ENCODE data around the gene PYCR2.
"Not testable (repeated sequence)": the region's sequence is repeated elsewhere in the genome, so short reads cannot be mapped to it uniquely, and the experiment has no call there.

The PYCR2 gene

GRCh38 chr1:225888898-225889601 lies 35.0 kb downstream of the PYCR2 start, which contains the start of gene LEFTY1:
TSS of gene LEFTY1 (minus strand) at chr1:225889146. CDS start at chr1:225889066, 80 bp downstream.
- DNase-seq = no peak

- DNase-seq = no peak
Observed at GRCh38 chr1:225888289-225888897, 35.7 kb downstream of the PYCR2 start.

GRCh38 chr1:225887554-225888288 lies 36.3 kb downstream of the PYCR2 start:
- not testable (repeated sequence) for DNase-seq

GRCh38 chr1:225887030-225887314 lies 37.1 kb downstream of the PYCR2 start:
- DNase-seq = no peak

DNA sequence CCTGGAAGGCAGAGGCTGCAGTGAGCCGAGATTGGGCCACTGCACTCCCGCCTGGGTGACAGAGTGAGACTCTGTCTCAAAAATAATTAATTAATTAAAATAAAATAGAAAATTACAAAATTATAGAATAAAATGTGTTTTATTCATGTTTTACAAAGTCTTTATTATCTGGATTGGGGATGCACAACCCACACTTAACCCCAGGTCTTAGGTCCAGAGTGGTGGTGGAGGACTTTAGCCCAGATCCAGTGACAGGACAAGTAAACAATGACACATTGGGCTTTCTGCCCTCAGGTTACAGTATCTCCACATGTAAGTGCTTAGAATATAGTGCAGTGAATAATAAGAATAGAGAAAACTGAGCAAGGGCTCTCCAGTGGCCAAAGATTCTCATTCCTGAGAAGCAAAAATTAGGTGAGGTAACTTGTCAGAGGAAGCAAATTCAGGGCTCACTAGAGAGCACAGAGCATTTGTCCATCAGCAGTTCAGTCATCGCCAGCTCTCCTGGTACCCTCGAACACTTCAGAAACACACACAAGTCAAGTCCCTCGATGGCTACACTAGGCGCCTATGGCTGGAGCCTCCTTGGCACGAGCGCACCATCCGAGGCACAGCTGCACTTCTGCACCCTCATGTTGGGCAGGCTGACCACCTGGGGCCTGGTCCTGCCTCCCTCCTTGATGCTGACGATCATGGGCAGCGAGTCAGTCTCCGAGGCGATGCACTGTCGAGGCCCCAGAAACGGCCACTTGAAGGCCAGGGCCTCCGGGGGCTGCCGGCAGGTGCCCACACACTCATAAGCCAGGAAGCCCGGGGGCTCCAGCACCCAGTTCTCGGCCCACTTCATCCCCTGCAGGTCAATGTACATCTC lies 37.7 kb downstream of the PYCR2 start:
- no peak for DNase-seq

GRCh38 chr1:225885336-225885735 lies 38.7 kb downstream of the PYCR2 start:
- DNase-seq = no peak

DNA sequence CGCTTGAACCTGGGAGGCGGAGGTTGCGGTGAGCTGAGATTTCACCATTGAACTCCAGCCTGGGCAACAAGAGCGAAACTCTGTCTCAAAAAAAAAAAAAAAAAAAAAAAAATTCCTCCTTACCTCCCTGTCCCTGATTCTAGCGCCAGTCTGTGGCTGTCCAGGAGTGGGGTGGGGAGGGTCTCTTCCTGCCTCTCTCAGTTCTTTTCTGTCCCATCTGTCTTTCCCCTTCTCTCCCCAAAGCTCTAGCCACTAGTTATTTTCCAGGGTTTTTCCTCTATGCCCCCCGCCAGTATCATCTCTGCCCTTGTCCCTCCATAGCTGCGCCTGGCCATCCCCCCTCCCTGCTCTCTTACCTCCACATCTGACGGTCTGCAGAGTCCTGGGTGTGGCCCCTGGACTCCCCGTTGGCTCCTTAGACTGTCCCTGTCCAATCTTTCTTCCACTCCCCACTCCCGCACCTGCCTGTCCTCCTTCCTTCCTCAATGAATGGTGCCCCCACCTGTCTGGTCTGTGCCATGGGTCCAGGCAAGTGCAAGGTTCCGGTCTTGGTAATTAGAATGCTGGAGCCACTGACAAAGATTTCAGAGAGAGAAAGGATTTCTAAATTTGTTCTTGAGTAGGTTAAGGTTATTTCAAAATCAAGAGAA lies 40.3 kb downstream of the PYCR2 start:
- no peak for DNase-seq

- DNase-seq = peak; percentile 27
Observed at GRCh38 chr1:225882694-225883615, 41.1 kb downstream of the PYCR2 start.

DNA sequence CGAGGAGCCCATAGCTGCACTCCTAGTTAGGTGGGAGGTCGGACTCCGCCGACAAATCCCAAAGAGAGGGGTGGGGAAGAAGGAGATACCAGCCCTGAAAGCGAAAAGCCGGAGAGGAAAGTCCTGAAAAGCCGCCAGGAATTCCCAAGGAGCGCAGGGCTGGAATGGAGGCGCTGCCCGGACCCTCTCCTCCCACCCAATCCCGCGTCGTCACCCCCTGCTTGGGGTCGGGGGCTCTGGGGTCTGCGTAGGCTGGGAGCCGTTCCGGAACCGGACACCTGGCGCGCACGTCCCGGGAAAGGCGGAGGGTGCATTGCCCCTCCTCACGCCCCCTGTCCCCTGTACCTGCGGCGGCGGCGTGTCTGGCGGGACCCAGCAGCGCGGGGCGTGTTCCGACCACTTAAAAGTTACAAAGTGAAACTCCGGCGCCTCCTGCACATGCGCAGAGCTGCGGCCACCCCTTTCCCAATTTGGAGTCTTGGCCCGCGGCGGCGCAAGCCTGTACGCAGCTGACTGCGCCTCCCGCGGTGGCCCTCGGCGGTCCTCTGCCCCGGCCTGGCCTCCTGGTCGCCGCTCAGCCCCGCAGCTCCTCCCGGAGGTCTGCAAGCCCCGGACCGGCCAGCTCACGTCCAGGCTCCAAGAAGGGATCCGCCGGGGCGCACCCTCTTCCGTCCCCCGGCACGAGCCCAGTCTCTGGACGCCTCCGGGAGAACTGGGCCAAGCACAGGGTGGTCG lies 41.9 kb downstream of the PYCR2 start, which contains the start of gene TMEM63A:
TSS of gene TMEM63A (minus strand) at position 422 of the 735 bp plus-strand sequence. CDS start 4,800 bp downstream, outside the sequence.
- peak; percentile 49 for DNase-seq

DNA sequence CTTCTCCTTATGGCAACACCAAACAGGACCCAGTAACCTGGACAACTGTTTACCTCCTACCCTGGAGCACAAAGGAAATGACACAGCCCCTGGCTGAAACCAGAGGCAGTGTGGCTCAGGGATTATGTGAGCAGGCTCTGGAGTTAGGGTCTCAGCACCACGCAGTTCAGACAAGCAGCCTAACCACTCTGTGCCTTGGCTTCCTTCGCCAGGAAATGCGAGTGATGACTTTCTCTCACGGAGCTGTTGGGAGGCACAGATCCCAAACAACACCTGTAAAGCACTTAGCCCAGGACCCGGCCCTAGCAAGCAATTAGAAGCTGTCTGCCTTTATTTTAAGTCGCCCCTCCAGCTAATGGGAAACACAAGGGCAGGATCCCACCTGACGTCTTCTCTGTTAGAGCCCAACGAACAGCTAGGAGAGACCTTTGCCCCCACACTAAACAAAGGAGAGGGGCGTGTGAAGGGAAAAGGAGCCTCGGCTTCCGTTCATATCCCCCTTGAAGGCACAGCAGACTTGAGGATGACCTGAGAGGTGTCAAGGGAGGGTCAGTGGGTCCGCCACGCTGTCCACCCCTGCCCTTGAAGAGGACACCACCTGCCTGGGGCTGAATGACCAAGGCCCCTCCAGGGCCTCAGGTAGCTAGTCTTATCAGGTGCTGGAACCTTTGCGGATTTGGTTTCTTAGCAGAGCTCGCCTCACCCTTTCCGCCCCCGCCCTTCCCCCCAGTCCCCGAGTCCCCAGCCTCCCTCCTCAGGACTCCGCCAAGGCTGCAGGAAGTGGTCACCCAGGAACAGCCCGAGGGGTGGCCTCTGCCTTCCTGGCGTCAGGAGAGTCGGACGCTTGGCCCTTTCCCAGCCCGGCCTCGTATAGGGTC lies 42.7 kb downstream of the PYCR2 start:
- no peak for DNase-seq

DNA sequence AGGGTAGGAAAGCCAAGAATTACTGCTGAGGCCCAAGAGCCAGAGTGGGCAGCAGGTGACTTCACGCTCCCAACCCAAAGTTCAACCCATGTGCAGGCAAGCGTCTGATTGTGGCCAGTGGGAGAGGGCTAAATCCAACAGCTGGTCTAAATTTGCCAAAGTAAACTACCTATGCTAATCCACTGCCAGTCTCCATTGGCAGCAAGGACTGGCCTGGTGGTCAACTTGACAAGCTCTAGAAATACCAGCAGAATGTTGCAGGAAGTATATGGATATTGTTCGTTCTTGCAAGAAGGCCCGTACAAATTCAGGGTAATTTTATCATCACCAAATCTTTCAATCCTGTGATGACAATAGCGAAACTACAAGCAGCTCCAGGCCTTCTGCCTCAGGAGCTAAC lies 43.4 kb downstream of the PYCR2 start:
- DNase-seq = no peak

GRCh38 chr1:225880222-225880588 lies 43.8 kb downstream of the PYCR2 start:
- DNase-seq = peak; percentile 55

- DNase-seq = peak; percentile 29
Observed at GRCh38 chr1:225879521-225880221, 44.4 kb downstream of the PYCR2 start.

GRCh38 chr1:225878282-225878681 lies 45.8 kb downstream of the PYCR2 start:
- DNase-seq = no peak

DNA sequence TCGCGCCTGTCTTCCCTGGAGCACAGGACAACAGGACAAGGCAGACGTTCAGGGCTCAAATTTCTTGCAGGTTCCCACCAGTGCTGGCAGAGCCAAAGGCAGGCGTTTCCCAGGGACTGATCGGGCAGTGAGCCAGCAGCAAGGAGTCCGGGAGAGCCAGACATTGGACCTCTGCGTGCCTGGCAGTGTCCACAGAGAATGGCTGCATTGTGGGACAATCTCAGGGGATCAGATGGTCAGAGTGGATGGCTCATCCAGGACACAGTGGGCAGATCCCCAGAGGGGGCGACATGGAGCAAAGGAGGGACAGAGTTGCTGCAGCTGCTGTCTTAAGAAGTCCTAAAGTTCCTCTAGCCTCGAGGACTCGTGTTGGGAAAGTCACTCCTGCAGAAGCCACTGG lies 46.5 kb downstream of the PYCR2 start:
- DNase-seq = no peak

- DNase-seq = no peak
Observed at GRCh38 chr1:225876900-225877510, 47.0 kb downstream of the PYCR2 start.

DNA sequence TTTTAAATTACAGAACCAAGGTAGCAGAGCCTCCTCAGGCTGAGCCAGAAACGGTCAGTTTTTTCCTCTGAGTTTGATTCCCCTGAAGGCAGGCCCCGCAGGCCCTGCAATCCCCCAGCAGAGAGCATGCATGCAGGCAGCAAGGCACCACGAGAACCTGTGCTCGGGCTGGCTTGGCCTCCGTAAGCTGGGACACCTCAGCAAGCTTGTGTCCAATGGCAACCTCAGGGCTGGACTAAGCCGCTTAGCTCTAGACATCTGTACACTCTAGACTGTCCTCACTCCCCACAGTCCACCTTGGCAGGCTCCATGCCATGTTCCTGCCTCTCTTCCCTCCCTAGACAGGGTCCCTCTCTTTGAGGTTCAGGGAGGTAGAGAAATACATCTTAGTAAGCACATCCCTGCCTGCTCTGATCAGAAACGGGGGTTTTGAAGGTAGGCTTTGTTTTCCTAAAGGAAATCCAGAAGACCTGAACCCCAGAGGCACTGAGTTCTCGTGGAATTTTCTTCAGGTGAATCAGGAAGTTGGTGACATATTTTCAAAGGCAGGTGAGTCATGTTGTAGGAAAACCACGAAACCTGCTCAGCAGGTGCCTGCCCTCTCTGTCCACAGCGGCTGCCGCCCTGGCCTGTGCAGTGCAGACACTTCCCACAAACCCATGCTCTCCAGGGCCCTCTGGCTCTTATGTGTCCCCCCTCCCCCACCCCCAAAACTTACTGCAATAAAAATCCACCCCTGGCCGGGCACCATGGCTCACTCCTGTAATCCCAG lies 48.8 kb downstream of the PYCR2 start:
- peak; percentile 76 for DNase-seq

- no peak for DNase-seq
Observed at GRCh38 chr1:225874431-225874830, 49.6 kb downstream of the PYCR2 start.
